ENCODE measurements around the gene LHPP. TPM values are rescaled to one million over a fixed set of nuclear protein-coding genes. Genes with fewer than 3 reads are reported as not detected.
A peak's percentile ranks its signal among the peaks of the same experiment; 100 is the strongest.

LHPP gene
- total and polyA plus RNA-seq, 11 donors: 5.6 to 23.5 (median 13.2) TPM

GRCh38 chr10:124465003-124465776 lies 3.6 kb downstream of the LHPP start:
- 74 to 78% (median 76%) methylated on average over 17 of the region's 17 CpGs for WGBS, 4 donors
- no peaks in the 10 kb centered on the region for H3K36me3 ChIP-seq
- ATAC-seq: no peak
- no peaks in the 10 kb centered on the region for H3K9me3 ChIP-seq
- intact Hi-C loops (cut with DNase I): no loop called here
- H3K4me3 ChIP-seq: no peak overlapping the region
- DNase-seq: no peak
- H3K27ac ChIP-seq: peak overlapping the region in 1 of 12 donors; percentile 51
- TF ChIP-seq, protein P1, sequence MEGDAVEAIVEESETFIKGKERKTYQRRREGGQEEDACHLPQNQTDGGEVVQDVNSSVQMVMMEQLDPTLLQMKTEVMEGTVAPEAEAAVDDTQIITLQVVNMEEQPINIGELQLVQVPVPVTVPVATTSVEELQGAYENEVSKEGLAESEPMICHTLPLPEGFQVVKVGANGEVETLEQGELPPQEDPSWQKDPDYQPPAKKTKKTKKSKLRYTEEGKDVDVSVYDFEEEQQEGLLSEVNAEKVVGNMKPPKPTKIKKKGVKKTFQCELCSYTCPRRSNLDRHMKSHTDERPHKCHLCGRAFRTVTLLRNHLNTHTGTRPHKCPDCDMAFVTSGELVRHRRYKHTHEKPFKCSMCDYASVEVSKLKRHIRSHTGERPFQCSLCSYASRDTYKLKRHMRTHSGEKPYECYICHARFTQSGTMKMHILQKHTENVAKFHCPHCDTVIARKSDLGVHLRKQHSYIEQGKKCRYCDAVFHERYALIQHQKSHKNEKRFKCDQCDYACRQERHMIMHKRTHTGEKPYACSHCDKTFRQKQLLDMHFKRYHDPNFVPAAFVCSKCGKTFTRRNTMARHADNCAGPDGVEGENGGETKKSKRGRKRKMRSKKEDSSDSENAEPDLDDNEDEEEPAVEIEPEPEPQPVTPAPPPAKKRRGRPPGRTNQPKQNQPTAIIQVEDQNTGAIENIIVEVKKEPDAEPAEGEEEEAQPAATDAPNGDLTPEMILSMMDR (IDR thresholded peaks at IDR 0.05): no peak
- no peak for TF ChIP-seq POLR2A (IDR thresholded peaks at IDR 0.05)
- no peaks in the 10 kb centered on the region for H3K27me3 ChIP-seq
- H3K4me1 ChIP-seq: peaks cover 0 to 32% (median 12%) of the 10 kb centered on the region in 12 donors

DNA sequence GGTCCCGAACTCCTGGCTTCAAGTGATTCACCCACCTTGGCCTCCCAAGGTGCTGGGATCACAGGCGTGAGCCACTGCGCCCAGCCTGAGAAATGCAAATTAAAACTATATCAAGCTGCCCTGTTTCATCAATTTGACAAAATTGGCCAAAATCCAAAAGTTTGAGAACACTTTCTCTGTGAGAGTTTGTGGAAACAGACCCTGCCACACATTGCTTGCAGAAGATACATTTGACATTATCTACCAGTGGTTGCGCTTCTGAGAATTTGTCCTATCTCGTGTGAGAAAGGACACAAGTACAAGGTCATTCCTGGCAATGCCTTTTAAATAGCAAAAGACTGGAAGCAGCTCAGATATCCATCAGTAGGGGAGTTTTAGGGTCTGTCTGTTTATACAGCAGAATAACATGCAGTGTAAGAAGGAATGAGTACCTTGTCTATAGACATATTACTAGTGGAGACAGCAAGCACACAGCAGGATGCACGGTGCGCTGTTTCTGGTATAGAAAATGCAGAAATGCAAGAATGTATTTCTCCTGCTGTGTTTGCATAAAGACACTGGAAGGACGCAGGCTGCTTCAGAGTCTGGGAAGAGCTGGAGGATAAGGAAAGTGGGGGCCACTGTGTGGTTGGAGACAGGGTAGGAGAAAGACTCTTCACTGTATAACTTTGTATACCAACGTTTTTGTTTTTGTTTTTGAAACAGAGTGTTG lies 4.3 kb downstream of the LHPP start:
- intact Hi-C loops (cut with DNase I): no loop called here
- Histone ChIP-seq H3K4me3 (no peak overlapping the region), H3K27me3 (no peaks in the 10 kb centered on the region), H3K4me1 (peaks cover 0 to 32% (median 12%) of the 10 kb centered on the region in 12 donors), H3K27ac (peak overlapping the region in 1 of 12 donors; percentile 51), H3K36me3 (no peaks in the 10 kb centered on the region), H3K9me3 (no peaks in the 10 kb centered on the region)
- WGBS, 4 donors: 61 to 67% (median 66%) methylated on average over 9 of the region's 9 CpGs
- ATAC-seq (no peak), DNase-seq (no peak)
- TF ChIP-seq POLR2A (IDR thresholded peaks at IDR 0.05): no peak
- TF ChIP-seq, protein P1 (IDR thresholded peaks at IDR 0.05): no peak

DNA sequence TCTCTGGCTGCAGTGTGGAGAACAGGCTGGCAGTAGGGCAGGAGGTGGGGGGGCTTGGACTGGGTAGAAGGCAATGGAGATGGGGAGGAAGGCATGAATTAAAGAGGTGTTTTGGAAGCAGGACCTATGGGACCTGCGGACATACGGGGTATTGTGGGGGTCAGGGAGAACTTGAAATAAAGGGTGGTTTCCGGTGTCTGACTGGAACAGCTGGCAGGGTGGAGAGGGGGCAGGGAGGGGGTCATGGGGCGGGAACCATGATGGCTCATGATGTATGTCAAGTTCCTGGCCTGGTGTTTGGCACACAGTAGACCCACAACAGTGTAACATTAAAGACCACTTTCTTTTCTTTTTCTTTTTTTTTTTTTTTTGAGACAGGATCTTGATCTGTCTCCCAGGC lies 5.5 kb downstream of the LHPP start:
- no peaks in the 10 kb centered on the region for H3K36me3 ChIP-seq
- H3K9me3 ChIP-seq: no peaks in the 10 kb centered on the region
- no peak overlapping the region for H3K4me3 ChIP-seq
- peaks cover 0 to 30% (median 10%) of the 10 kb centered on the region in 12 donors for H3K4me1 ChIP-seq
- intact Hi-C loops (cut with DNase I): no loop called here
- no peaks in the 10 kb centered on the region for H3K27me3 ChIP-seq
- 85 to 94% (median 90%) methylated on average over 4 of the region's 4 CpGs for WGBS, 4 donors
- no peak overlapping the region for H3K27ac ChIP-seq
- DNase-seq (no peak), ATAC-seq (no peak)
- TF ChIP-seq, protein P1 (IDR thresholded peaks at IDR 0.05): no peak
- no peak for TF ChIP-seq POLR2A (IDR thresholded peaks at IDR 0.05)

DNA sequence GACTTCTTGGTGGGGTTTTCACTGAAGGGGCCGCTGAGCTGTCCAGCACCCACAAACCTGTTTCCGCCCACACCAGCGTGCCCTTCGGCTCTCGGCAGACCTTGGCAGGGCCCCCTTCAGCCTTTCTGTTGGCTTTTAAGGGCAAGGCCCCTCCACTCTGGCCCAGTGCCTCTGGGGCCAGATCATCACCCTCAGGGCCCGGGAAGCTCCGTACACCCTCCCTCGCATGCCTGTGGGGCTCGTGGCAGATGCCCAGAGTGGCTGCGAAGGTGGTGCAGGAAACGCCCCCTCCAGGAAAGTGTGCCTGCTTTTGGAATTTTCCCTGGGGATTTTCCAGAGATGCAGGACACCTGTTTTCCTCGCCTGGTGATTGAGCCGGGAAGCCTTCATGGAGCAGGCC lies 7.0 kb downstream of the LHPP start:
- ATAC-seq (no peak), DNase-seq (no peak)
- Histone ChIP-seq H3K27me3 (no peaks in the 10 kb centered on the region), H3K36me3 (no peaks in the 10 kb centered on the region), H3K4me1 (peaks cover 0 to 26% (median 9%) of the 10 kb centered on the region in 12 donors), H3K4me3 (no peak overlapping the region), H3K27ac (no peak overlapping the region), H3K9me3 (no peaks in the 10 kb centered on the region)
- intact Hi-C loops (cut with DNase I): no loop called here
- WGBS, 4 donors: 72 to 83% (median 81%) methylated on average over 10 to 13 of the region's 13 CpGs
- TF ChIP-seq POLR2A (IDR thresholded peaks at IDR 0.05): no peak
- TF ChIP-seq, protein P1 (IDR thresholded peaks at IDR 0.05): no peak

Data from heart left ventricle (tissue), 16 donors.